WERI-Rb-1 (cell line): ENCODE results near the gene ACER3.

ENCODE experiments used
- DNase-seq: peaks from one replicate; pipeline ENCODE4 v3.0.0-alpha.2; 2020
- H3K27ac ChIP-seq: fragments of 250-450 bp; sonication (Bioruptor Pico); 2 replicates; pipeline ENCODE4 v1.5.1; 2020; ENCODE audit warnings: mild to moderate bottlenecking, moderate library complexity
- H3K27me3 ChIP-seq: fragments of 250-450 bp; sonication (Bioruptor Pico); 2 replicates; pipeline ENCODE4 v1.5.1; 2021; ENCODE audit warnings: mild to moderate bottlenecking, low read depth, moderate library complexity; ENCODE audit not compliant: insufficient read depth, severe bottlenecking
- H3K36me3 ChIP-seq: fragments of 250-450 bp; sonication (Bioruptor Pico); 2 replicates; pipeline ENCODE4 v1.5.1; 2020; ENCODE audit warnings: mild to moderate bottlenecking, moderate library complexity
- H3K4me3 ChIP-seq: 2 replicates; pipeline ENCODE4 v1.5.1; 2011; ENCODE audit warnings: low read depth, mild to moderate bottlenecking, control low read depth, low read length
- H3K9me3 ChIP-seq: fragments of 250-450 bp; sonication (Bioruptor Pico); 2 replicates; pipeline ENCODE4 v1.5.1; 2021; ENCODE audit warnings: mild to moderate bottlenecking, moderate library complexity; ENCODE audit not compliant: severe bottlenecking
- CTCF ChIP-seq: IDR thresholded peaks from 2 replicates; pipeline ENCODE4 v1.5.1; 2011; ENCODE audit warnings: low read depth, mild to moderate bottlenecking, control low read depth, inconsistent platforms, low read length

ACER3 gene

GRCh38 chr11:76978239-76978638 is 117.5 kb downstream of the ACER3 start:
- Histone ChIP-seq H3K4me3 (no peak overlapping the region), H3K36me3 (no peaks in the 10 kb centered on the region), H3K9me3 (no peaks in the 10 kb centered on the region), H3K27ac (no peak overlapping the region), H3K27me3 (no peaks in the 10 kb centered on the region)
- no peak for TF ChIP-seq CTCF
- DNase-seq = no peak

GRCh38 chr11:76978818-76979217 is 118.1 kb downstream of the ACER3 start:
- DNase-seq = no peak
- no peak overlapping the region for H3K27ac ChIP-seq
- no peak for TF ChIP-seq CTCF
- H3K36me3 ChIP-seq = no peaks in the 10 kb centered on the region
- no peak overlapping the region for H3K4me3 ChIP-seq
- no peaks in the 10 kb centered on the region for H3K27me3 ChIP-seq
- no peaks in the 10 kb centered on the region for H3K9me3 ChIP-seq

- H3K4me3 ChIP-seq = no peak overlapping the region
- no peak for TF ChIP-seq CTCF
- no peak overlapping the region for H3K27ac ChIP-seq
- H3K36me3 ChIP-seq = no peaks in the 10 kb centered on the region
- no peaks in the 10 kb centered on the region for H3K9me3 ChIP-seq
- DNase-seq = no peak
- no peaks in the 10 kb centered on the region for H3K27me3 ChIP-seq
Measured at GRCh38 chr11:76980196-76980595, 119.5 kb downstream of the ACER3 start.

- Histone ChIP-seq H3K27ac (no peak overlapping the region), H3K9me3 (no peaks in the 10 kb centered on the region), H3K4me3 (no peak overlapping the region), H3K36me3 (peaks cover under 1% of the 10 kb centered on the region; the same call in 1 of the 2 replicates), H3K27me3 (no peaks in the 10 kb centered on the region)
- no peak for TF ChIP-seq CTCF
- no peak for DNase-seq
Measured at GRCh38 chr11:76984743-76985142, 124.0 kb downstream of the ACER3 start.

- Histone ChIP-seq H3K9me3 (no peaks in the 10 kb centered on the region), H3K27me3 (no peaks in the 10 kb centered on the region), H3K27ac (no peak overlapping the region), H3K36me3 (peaks cover 6% of the 10 kb centered on the region; the same call in 1 of the 2 replicates), H3K4me3 (no peak overlapping the region)
- no peak for TF ChIP-seq CTCF
- DNase-seq = no peak
Measured at GRCh38 chr11:76987203-76987602, 126.5 kb downstream of the ACER3 start.

GRCh38 chr11:76990628-76991027 is 129.9 kb downstream of the ACER3 start:
- no peak for TF ChIP-seq CTCF
- DNase-seq = no peak
- Histone ChIP-seq H3K27me3 (no peaks in the 10 kb centered on the region), H3K27ac (no peak overlapping the region), H3K4me3 (no peak overlapping the region), H3K9me3 (no peaks in the 10 kb centered on the region), H3K36me3 (peaks cover 6% of the 10 kb centered on the region; the same call in 1 of the 2 replicates)
